Astrocyte (in vitro differentiated cells and primary cell): Measurements from ENCODE around the gene CD99.

Experiments used
- EZH2 ChIP-seq: IDR thresholded peaks from 2 replicates; pipeline ENCODE4 v1.6.1; 2012; ENCODE audit warnings: mild to moderate bottlenecking, low read length, inconsistent platforms; ENCODE audit not compliant: insufficient read depth
- TF ChIP-seq, protein P1 (sequence below): IDR thresholded peaks from 2 replicates; pipeline ENCODE4 v1.5.1; 2011; ENCODE audit warnings: low read depth, mild to moderate bottlenecking, inconsistent platforms, low read length, moderate library complexity; ENCODE audit not compliant: insufficient read depth

- TF ChIP-seq, protein P1, sequence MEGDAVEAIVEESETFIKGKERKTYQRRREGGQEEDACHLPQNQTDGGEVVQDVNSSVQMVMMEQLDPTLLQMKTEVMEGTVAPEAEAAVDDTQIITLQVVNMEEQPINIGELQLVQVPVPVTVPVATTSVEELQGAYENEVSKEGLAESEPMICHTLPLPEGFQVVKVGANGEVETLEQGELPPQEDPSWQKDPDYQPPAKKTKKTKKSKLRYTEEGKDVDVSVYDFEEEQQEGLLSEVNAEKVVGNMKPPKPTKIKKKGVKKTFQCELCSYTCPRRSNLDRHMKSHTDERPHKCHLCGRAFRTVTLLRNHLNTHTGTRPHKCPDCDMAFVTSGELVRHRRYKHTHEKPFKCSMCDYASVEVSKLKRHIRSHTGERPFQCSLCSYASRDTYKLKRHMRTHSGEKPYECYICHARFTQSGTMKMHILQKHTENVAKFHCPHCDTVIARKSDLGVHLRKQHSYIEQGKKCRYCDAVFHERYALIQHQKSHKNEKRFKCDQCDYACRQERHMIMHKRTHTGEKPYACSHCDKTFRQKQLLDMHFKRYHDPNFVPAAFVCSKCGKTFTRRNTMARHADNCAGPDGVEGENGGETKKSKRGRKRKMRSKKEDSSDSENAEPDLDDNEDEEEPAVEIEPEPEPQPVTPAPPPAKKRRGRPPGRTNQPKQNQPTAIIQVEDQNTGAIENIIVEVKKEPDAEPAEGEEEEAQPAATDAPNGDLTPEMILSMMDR, result no peak
- no peak for TF ChIP-seq EZH2
Observed at GRCh38 chrX:2756548-2756947, 65.5 kb downstream of the CD99 start.
